OCI-LY7 (cell line): ENCODE measurements around the gene RELN. TPM values are rescaled to one million over a fixed set of nuclear protein-coding genes. Genes with fewer than 3 reads are reported as not detected.

Experiments used
- BruUV-seq: library from RNA; stranded (reverse); fragments of 400-500 nt; replicated peaks from 2 replicates; lab custom pipeline; 2021; lab: Mats Ljungman, UMichigan
- CTCF ChIA-PET: fragments of 300-600 bp; sonication (Branson Sonifier 250); formaldehyde crosslinking; loops from one replicate; lab custom pipeline; 2022; ENCODE audit warnings: antibody characterized with exemption; ENCODE audit not compliant: unreplicated experiment; lab: Charles Lee
- POLR2A ChIA-PET: fragments of 300-600 bp; sonication (Branson Sonifier 250); formaldehyde crosslinking; loops from one replicate; lab custom pipeline; 2022; ENCODE audit warnings: antibody characterized with exemption; lab: Charles Lee
- DNase-seq: peaks from one replicate; pipeline ENCODE4 v3.0.0-alpha.2; 2015; ENCODE audit warnings: low spot score
- H2AFZ ChIP-seq: fragments of 200-600 bp; sonication (generic), shearing (Covaris generic); 2 replicates; pipeline ENCODE4 v1.6.1; 2014; ENCODE audit warnings: mild to moderate bottlenecking, antibody characterized with exemption, low read length, moderate library complexity
- H3K27ac ChIP-seq: fragments of 200-600 bp; sonication (generic); 2 replicates; pipeline ENCODE4 v1.5.1; 2014; ENCODE audit warnings: mixed run types, low read depth, mild to moderate bottlenecking, moderate library complexity, low read length, inconsistent platforms; ENCODE audit not compliant: poor library complexity, severe bottlenecking
- H3K36me3 ChIP-seq: fragments of 200-600 bp; sonication (generic); 2 replicates; pipeline ENCODE4 v1.6.1; 2014; ENCODE audit warnings: mild to moderate bottlenecking, antibody characterized with exemption, low read length, moderate library complexity, mixed read lengths; ENCODE audit not compliant: insufficient read depth
- H3K4me1 ChIP-seq: fragments of 200-600 bp; sonication (generic); 2 replicates; pipeline ENCODE4 v1.5.1; 2014; ENCODE audit warnings: mild to moderate bottlenecking, low read length; ENCODE audit not compliant: insufficient read depth, poor library complexity, severe bottlenecking
- H3K4me2 ChIP-seq: fragments of 200-600 bp; sonication (generic); 2 replicates; pipeline ENCODE4 v1.6.1; 2014; ENCODE audit warnings: mild to moderate bottlenecking, low read length
- H3K4me3 ChIP-seq: fragments of 200-600 bp; sonication (generic); 2 replicates; pipeline ENCODE4 v1.5.1; 2014; ENCODE audit warnings: mild to moderate bottlenecking, low read depth, low read length; ENCODE audit not compliant: poor library complexity, severe bottlenecking
- H3K79me2 ChIP-seq: fragments of 200-600 bp; sonication (generic); 2 replicates; pipeline ENCODE4 v1.6.1; 2016; ENCODE audit warnings: low read depth, mild to moderate bottlenecking, low read length, moderate library complexity, mixed read lengths; ENCODE audit not compliant: insufficient read depth
- H3K9me2 ChIP-seq: fragments of 200-600 bp; sonication (generic); 2 replicates; pipeline ENCODE4 v1.6.1; 2016; ENCODE audit warnings: mild to moderate bottlenecking, low read length, mixed read lengths; ENCODE audit not compliant: insufficient read depth
- H3K9me3 ChIP-seq: fragments of 200-600 bp; sonication (generic); 2 replicates; pipeline ENCODE4 v1.6.1; 2014; ENCODE audit warnings: mild to moderate bottlenecking, mixed run types, low read length, mixed read lengths
- H4K20me1 ChIP-seq: fragments of 200-600 bp; sonication (generic); 2 replicates; pipeline ENCODE4 v1.6.1; 2014; ENCODE audit warnings: mild to moderate bottlenecking, antibody characterized with exemption, low read length, moderate library complexity, mixed read lengths; ENCODE audit not compliant: insufficient read depth
- EZH2phosphoT487 ChIP-seq: fragments of 200-600 bp; sonication (generic); IDR thresholded peaks from 2 replicates; pipeline ENCODE4 v1.6.1; 2018; ENCODE audit warnings: low read depth, borderline replicate concordance, mild to moderate bottlenecking, mixed run types, antibody characterized with exemption, low read length, moderate library complexity, mixed read lengths
- intact Hi-C: fragments of 100-400 bp; cut with micrococcal nuclease; formaldehyde crosslinking; loops from one replicate; pipeline ENCODE4 v1.10.0; 2022; ENCODE audit not compliant: unreplicated experiment
- total RNA-seq, 2 experiments: library from RNA; depleted of rRNA in 1 of 2; stranded (reverse); fragments of >200 nt in 1 of 2; shearing (Covaris generic) in 1 of 2; gene quantifications; 2 replicates each; pipeline ENCODE4 v1.2.3, GENCODE V29; 2014 to 2022
- TF ChIP-seq, protein P1 (sequence below): fragments of 200-600 bp; sonication (generic); conservative IDR thresholded peaks from 2 replicates; pipeline ENCODE4 v1.5.1; 2014; ENCODE audit warnings: mild to moderate bottlenecking, antibody characterized with exemption, low read length, moderate library complexity, mixed read lengths

Gene RELN
- total RNA-seq, 2 experiments from 2014 or later, result not detected

- Histone ChIP-seq H3K79me2 (no peaks in the 10 kb centered on the region), H4K20me1 (no peaks in the 10 kb centered on the region), H3K27ac (no peak overlapping the region), H3K4me2 (no peak overlapping the region), H3K4me1 (no peaks in the 10 kb centered on the region), H3K9me3 (no peaks in the 10 kb centered on the region), H3K4me3 (no peak overlapping the region), H2AFZ (no peak overlapping the region), H3K36me3 (no peaks in the 10 kb centered on the region), H3K9me2 (no peaks in the 10 kb centered on the region)
- ChIA-PET CTCF (no interaction called here), POLR2A (no interaction called here)
- intact Hi-C loops, result no loop called here
- DNase-seq, result no peak
- BruUV-seq, result no TSS peak
- TF ChIP-seq, protein P1, sequence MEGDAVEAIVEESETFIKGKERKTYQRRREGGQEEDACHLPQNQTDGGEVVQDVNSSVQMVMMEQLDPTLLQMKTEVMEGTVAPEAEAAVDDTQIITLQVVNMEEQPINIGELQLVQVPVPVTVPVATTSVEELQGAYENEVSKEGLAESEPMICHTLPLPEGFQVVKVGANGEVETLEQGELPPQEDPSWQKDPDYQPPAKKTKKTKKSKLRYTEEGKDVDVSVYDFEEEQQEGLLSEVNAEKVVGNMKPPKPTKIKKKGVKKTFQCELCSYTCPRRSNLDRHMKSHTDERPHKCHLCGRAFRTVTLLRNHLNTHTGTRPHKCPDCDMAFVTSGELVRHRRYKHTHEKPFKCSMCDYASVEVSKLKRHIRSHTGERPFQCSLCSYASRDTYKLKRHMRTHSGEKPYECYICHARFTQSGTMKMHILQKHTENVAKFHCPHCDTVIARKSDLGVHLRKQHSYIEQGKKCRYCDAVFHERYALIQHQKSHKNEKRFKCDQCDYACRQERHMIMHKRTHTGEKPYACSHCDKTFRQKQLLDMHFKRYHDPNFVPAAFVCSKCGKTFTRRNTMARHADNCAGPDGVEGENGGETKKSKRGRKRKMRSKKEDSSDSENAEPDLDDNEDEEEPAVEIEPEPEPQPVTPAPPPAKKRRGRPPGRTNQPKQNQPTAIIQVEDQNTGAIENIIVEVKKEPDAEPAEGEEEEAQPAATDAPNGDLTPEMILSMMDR, result no peak
- TF ChIP-seq EZH2phosphoT487, result no peak
These were observed 328.7 kb downstream of the RELN start for GRCh38 chr7:103660455-103661371.

DNA sequence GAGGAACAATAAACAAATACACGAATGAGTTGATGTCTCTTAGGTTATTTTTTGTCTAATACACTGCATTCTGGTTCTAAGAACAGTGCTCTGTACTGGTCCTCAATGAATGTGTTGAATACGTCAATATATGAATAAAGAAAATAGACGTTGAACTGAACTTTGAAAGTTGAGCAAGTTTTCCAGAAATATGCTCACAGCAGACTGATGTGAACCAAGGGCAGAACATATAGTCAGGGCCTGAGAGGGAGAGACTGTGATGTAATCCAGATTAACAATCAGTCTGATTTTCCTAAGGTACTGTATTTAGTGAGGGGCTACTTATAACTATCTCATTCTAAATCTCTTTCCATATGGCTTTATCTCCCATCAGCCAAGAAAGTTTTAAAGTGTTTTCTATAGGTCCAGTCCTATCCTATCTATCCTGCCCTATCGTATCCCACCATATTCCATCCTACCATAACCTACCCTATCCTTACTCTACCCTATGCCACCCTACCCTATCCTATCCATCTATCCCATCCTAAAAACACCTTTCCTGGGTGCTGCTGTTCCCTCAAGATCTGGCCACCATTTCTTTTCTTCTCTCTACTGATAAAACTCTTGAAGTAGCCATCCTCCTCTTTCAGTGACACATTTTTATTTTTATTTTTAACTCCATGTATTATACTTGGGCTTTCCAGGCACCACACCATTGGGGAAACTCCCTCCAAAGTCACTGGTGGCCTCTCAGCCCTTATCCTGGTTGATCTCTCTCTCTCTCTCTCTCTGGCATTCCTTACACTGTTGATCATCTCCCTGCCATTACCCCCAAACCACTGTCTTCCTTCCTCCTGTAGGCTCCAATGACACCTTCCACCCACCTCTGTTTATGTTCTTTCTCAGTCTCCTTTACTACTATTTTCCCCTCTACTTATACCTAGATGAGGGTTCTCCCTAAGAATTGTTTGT, 331.1 kb downstream of the RELN start:
- Histone ChIP-seq H3K4me3 (no peak overlapping the region), H3K4me2 (no peak overlapping the region), H3K36me3 (no peaks in the 10 kb centered on the region), H4K20me1 (no peaks in the 10 kb centered on the region), H3K27ac (no peak overlapping the region), H3K4me1 (no peaks in the 10 kb centered on the region), H3K79me2 (no peaks in the 10 kb centered on the region), H2AFZ (no peak overlapping the region), H3K9me3 (no peaks in the 10 kb centered on the region), H3K9me2 (no peaks in the 10 kb centered on the region)
- TF ChIP-seq, protein P1, result no peak
- TF ChIP-seq EZH2phosphoT487, result no peak
- no peak for DNase-seq
- ChIA-PET CTCF (no interaction called here), POLR2A (no interaction called here)
- intact Hi-C loops, result no loop called here
- BruUV-seq, result no TSS peak
